ENCODE measurements around the gene CACNA2D1.

DNA sequence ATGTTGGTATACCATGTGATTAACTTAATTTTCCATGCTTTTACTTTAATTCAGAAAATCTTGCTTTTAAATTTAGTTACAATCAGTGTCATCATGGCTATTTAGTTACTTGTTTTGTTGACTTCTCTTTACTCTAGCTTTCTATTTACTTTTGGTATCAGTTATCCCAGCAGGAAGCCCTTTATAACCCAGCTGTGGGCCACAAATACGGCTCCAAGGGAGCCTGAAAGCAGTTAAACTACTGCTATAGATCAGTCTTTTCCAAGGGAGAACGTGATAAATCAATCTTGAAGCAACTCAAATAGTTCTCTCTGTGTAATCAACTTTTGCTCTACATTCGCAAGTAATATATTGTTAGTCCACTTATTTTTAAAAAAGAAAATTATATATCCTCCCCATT, 287.4 kb downstream of the CACNA2D1 start:
- TF ChIP-seq, protein P1, sequence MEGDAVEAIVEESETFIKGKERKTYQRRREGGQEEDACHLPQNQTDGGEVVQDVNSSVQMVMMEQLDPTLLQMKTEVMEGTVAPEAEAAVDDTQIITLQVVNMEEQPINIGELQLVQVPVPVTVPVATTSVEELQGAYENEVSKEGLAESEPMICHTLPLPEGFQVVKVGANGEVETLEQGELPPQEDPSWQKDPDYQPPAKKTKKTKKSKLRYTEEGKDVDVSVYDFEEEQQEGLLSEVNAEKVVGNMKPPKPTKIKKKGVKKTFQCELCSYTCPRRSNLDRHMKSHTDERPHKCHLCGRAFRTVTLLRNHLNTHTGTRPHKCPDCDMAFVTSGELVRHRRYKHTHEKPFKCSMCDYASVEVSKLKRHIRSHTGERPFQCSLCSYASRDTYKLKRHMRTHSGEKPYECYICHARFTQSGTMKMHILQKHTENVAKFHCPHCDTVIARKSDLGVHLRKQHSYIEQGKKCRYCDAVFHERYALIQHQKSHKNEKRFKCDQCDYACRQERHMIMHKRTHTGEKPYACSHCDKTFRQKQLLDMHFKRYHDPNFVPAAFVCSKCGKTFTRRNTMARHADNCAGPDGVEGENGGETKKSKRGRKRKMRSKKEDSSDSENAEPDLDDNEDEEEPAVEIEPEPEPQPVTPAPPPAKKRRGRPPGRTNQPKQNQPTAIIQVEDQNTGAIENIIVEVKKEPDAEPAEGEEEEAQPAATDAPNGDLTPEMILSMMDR (IDR thresholded peaks at IDR 0.05) = no peak
- no peak for TF ChIP-seq POLR2A (IDR thresholded peaks at IDR 0.05)
- TF ChIP-seq POLR2AphosphoS5 (IDR thresholded peaks at IDR 0.05) = no peak
- no peak for TF ChIP-seq EP300 (IDR thresholded peaks at IDR 0.05)
